Lower leg skin (tissue), 4 donors: ENCODE measurements around the gene ZNF341. TPM values are rescaled to one million over a fixed set of nuclear protein-coding genes. Genes with fewer than 3 reads are reported as not detected.

ENCODE experiments used
- DNase-seq, 2 donors: peaks; one replicate each; pipeline ENCODE4 v3.0.0-alpha.2; 2019; ENCODE audit warnings: low spot score in 2 of 2
- H3K4me3 ChIP-seq: fragments of 200-600 bp; sonication (generic); 2 replicates; pipeline ENCODE4 v1.5.1; 2017; ENCODE audit warnings: mild to moderate bottlenecking, low read depth; ENCODE audit not compliant: poor library complexity, severe bottlenecking
- POLR2A ChIP-seq, 2 donors: fragments of 450-650 bp; IDR thresholded peaks; one replicate each; pipeline ENCODE4 v1.6.1; 2016 to 2017; ENCODE audit warnings: antibody characterized with exemption in 2 of 2, mild to moderate bottlenecking in 1 of 2, moderate library complexity in 1 of 2
- WGBS, 2 donors: methylation state at CpG; one replicate each; pipeline ENCODE4 v1.1.5; 2018; 5-methylcytosine and 5-hydroxymethylcytosine counted together
- intact Hi-C: fragments of 100-400 bp; cut with DNase I; formaldehyde crosslinking; loops from one replicate; pipeline ENCODE4 v1.15.0; 2023; ENCODE audit warnings: low total_unique reads
- total RNA-seq, 4 donors: library from RNA; depleted of rRNA; stranded (reverse); fragments of >200 nt; gene quantifications; one replicate each; pipeline ENCODE4 v1.1.0, GENCODE V29; 2016
- TF ChIP-seq, protein P1 (sequence below), 3 donors: fragments of 450-650 bp; IDR thresholded peaks; one replicate each; pipeline ENCODE4 v1.5.1; 2016; ENCODE audit warnings: antibody characterized with exemption in 3 of 3, mild to moderate bottlenecking in 3 of 3, moderate library complexity in 2 of 3

ZNF341 gene
- total RNA-seq, 4 donors from 2014 or later: 3.5 to 5.4 (median 4.2) TPM

- TF ChIP-seq, protein P1, sequence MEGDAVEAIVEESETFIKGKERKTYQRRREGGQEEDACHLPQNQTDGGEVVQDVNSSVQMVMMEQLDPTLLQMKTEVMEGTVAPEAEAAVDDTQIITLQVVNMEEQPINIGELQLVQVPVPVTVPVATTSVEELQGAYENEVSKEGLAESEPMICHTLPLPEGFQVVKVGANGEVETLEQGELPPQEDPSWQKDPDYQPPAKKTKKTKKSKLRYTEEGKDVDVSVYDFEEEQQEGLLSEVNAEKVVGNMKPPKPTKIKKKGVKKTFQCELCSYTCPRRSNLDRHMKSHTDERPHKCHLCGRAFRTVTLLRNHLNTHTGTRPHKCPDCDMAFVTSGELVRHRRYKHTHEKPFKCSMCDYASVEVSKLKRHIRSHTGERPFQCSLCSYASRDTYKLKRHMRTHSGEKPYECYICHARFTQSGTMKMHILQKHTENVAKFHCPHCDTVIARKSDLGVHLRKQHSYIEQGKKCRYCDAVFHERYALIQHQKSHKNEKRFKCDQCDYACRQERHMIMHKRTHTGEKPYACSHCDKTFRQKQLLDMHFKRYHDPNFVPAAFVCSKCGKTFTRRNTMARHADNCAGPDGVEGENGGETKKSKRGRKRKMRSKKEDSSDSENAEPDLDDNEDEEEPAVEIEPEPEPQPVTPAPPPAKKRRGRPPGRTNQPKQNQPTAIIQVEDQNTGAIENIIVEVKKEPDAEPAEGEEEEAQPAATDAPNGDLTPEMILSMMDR (IDR thresholded peaks at IDR 0.05): no peak
- TF ChIP-seq POLR2A (IDR thresholded peaks at IDR 0.05): no peak
- intact Hi-C loops: no loop called here
- no peak overlapping the region for H3K4me3 ChIP-seq
- 71 to 74% methylated on average over 7 of the region's 7 CpGs for WGBS, 2 donors
- no peak for DNase-seq
Observed at GRCh38 chr20:33725607-33726264, 6.1 kb upstream of the ZNF341 start.

GRCh38 chr20:33727115-33727479, 4.7 kb upstream of the ZNF341 start:
- WGBS, 2 donors: 89 to 90% methylated on average over 5 of the region's 5 CpGs
- intact Hi-C loops: no loop called here
- no peak for TF ChIP-seq POLR2A (IDR thresholded peaks at IDR 0.05)
- TF ChIP-seq, protein P1 (IDR thresholded peaks at IDR 0.05): no peak
- no peak overlapping the region for H3K4me3 ChIP-seq
- no peak for DNase-seq

DNA sequence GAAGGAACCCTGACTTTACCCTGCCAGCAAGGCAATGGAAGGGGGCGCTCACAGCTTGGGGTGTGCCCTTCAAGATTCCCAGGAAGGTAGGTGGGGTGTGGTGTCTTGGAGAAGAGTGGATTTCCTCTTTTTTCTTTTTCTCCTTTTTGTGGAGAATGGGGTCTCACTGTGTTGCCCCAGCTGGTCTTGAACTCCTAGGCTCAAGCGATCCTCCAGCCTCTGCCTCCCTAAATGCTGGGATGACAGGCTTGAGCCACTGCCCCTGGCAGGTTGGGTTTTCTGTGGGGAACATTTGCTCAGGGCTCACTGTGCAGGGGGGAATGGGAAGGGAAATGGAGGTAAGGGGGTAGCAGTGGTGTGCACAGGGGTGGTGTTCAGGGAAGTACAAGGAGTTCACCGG, 4.0 kb upstream of the ZNF341 start:
- DNase-seq: no peak
- WGBS, 2 donors: 86 to 94% methylated on average over 3 of the region's 3 CpGs
- TF ChIP-seq POLR2A (IDR thresholded peaks at IDR 0.05): no peak
- TF ChIP-seq, protein P1 (IDR thresholded peaks at IDR 0.05): no peak
- intact Hi-C loops: no loop called here
- H3K4me3 ChIP-seq: no peak overlapping the region

- H3K4me3 ChIP-seq: no peak overlapping the region
- no peak for TF ChIP-seq POLR2A (IDR thresholded peaks at IDR 0.05)
- TF ChIP-seq, protein P1 (IDR thresholded peaks at IDR 0.05): no peak
- WGBS, 2 donors: 79 to 85% methylated on average over 2 of the region's 2 CpGs
- DNase-seq: no peak
- intact Hi-C loops: no loop called here
Observed at GRCh38 chr20:33728463-33728862, 3.3 kb upstream of the ZNF341 start.

GRCh38 chr20:33729101-33729500, 2.7 kb upstream of the ZNF341 start:
- intact Hi-C loops: no loop called here
- 56 to 69% methylated on average over 4 of the region's 4 CpGs for WGBS, 2 donors
- DNase-seq: no peak
- TF ChIP-seq, protein P1 (IDR thresholded peaks at IDR 0.05): no peak
- TF ChIP-seq POLR2A (IDR thresholded peaks at IDR 0.05): no peak
- H3K4me3 ChIP-seq: no peak overlapping the region
